ENCODE data around the gene NECAB2. TPM values are rescaled to one million over a fixed set of nuclear protein-coding genes. Genes with fewer than 3 reads are reported as not detected.

NECAB2 gene
- total and polyA plus RNA-seq, 2 experiments from 2014 or later: 1.2 TPM; not detected in 1

GRCh38 chr16:84032458-84033178 is 64.6 kb downstream of the NECAB2 start:
- no peaks in the 10 kb centered on the region for H4K20me1 ChIP-seq (ENCODE audit: insufficient read depth)
- in situ Hi-C loops (cut with MboI): no loop called here
- 72 to 77% methylated on average over 15 of the region's 15 CpGs for WGBS, 2 experiments (ENCODE audit: low coverage in 1 of 2, low lambda C conversion rate in 2 of 2, missing lambda C conversion rate in 2 of 2)
- H3K4me2 ChIP-seq (ENCODE audit: unreplicated experiment): no peak overlapping the region
- H3K27ac ChIP-seq: no peak overlapping the region
- DNase-seq: no peak
- no peaks in the 10 kb centered on the region for H3K9me3 ChIP-seq (ENCODE audit: low read depth)
- TF ChIP-seq EZH2phosphoT487 (IDR thresholded peaks at IDR 0.05; ENCODE audit: insufficient read depth, low read depth): no peak
- TF ChIP-seq EZH2 (IDR thresholded peaks at IDR 0.05; ENCODE audit: insufficient read depth, poor library complexity, severe bottlenecking): no peak
- no peaks in the 10 kb centered on the region for H3F3A ChIP-seq (ENCODE audit: insufficient read depth)
- H3K79me2 ChIP-seq (ENCODE audit: insufficient read depth): no peaks in the 10 kb centered on the region
- no peaks in the 10 kb centered on the region for H3K9me2 ChIP-seq (ENCODE audit: insufficient read depth)
- no peaks in the 10 kb centered on the region for H3K36me3 ChIP-seq (ENCODE audit: low read depth)
- H2AFZ ChIP-seq: no peak overlapping the region
- H3K4me3 ChIP-seq: no peak overlapping the region
- peaks cover 9% of the 10 kb centered on the region; the same call in 1 of the 2 replicates for H3K27me3 ChIP-seq (replicated peaks; ENCODE audit: insufficient read depth)
- no peak overlapping the region for H3K9ac ChIP-seq
- no peaks in the 10 kb centered on the region for H3K4me1 ChIP-seq (ENCODE audit: insufficient read depth)

DNA sequence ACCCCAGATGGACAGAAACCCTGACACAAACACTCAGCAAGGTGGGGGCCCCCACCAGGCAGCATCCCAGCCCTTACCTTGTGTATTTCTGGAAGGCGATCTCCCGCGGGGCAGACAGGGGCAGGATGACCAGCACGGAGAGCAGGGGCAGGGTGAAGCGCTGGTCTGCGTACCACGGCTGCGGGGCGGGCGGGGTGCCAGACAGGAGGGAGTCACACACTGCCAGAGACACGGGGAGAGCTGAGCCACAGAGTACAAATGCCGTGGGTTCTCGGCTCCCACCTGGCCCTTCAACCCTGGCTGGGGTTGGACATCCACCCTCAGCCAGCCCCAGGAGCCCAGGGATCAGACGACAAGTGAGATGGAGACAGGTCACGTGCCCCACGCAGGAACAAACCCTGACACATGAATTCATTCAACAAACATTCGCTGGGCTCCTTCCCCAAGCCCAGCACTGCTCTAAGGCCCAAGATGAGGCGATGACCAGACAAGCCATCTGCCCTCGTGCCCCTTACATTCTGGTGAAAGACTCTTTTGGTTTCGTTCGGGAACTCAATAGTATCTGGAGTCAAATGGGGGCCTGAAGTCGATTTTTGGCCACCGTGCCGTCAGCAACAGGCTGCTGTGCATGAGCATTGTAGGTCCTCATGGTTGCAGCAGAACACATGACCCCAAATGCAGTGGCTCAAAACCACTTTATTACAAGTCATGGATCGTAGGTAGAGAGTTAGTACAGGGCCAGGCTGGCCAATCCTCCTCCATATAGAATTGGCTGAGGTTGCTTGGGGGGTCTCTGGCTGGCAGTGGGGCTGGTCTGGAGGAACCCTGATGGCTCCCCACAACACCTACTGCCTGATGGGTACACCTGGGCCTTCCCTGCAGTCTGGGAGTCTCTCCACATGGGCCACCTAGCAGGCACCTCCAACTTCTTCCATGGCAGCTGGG is 65.5 kb downstream of the NECAB2 start:
- in situ Hi-C loops (cut with MboI): no loop called here
- H3F3A ChIP-seq (ENCODE audit: insufficient read depth): no peaks in the 10 kb centered on the region
- 74 to 75% methylated on average over 24 to 25 of the region's 25 CpGs for WGBS, 2 experiments (ENCODE audit: low coverage in 1 of 2, low lambda C conversion rate in 2 of 2, missing lambda C conversion rate in 2 of 2)
- TF ChIP-seq EZH2 (IDR thresholded peaks at IDR 0.05; ENCODE audit: insufficient read depth, poor library complexity, severe bottlenecking) (no peak), EZH2phosphoT487 (IDR thresholded peaks at IDR 0.05; ENCODE audit: insufficient read depth, low read depth) (no peak)
- H3K4me2 ChIP-seq (ENCODE audit: unreplicated experiment): no peak overlapping the region
- no peak overlapping the region for H3K27ac ChIP-seq
- no peak overlapping the region for H2AFZ ChIP-seq
- H4K20me1 ChIP-seq (ENCODE audit: insufficient read depth): no peaks in the 10 kb centered on the region
- H3K9me2 ChIP-seq (ENCODE audit: insufficient read depth): no peaks in the 10 kb centered on the region
- no peaks in the 10 kb centered on the region for H3K36me3 ChIP-seq (ENCODE audit: low read depth)
- peaks cover 10% of the 10 kb centered on the region; the same call in 1 of the 2 replicates for H3K27me3 ChIP-seq (replicated peaks; ENCODE audit: insufficient read depth)
- no peaks in the 10 kb centered on the region for H3K4me1 ChIP-seq (ENCODE audit: insufficient read depth)
- H3K9me3 ChIP-seq (ENCODE audit: low read depth): no peaks in the 10 kb centered on the region
- no peak overlapping the region for H3K9ac ChIP-seq
- H3K79me2 ChIP-seq (ENCODE audit: insufficient read depth): no peaks in the 10 kb centered on the region
- no peak for DNase-seq
- no peak overlapping the region for H3K4me3 ChIP-seq

- H3K4me2 ChIP-seq (ENCODE audit: unreplicated experiment): no peak overlapping the region
- no peaks in the 10 kb centered on the region for H3K9me2 ChIP-seq (ENCODE audit: insufficient read depth)
- H3K27me3 ChIP-seq (replicated peaks; ENCODE audit: insufficient read depth): peaks cover 19% of the 10 kb centered on the region; the same call in 1 of the 2 replicates
- WGBS, 2 experiments (ENCODE audit: low coverage in 1 of 2, low lambda C conversion rate in 2 of 2, missing lambda C conversion rate in 2 of 2): 75 to 86% methylated on average over 12 of the region's 12 CpGs
- no peaks in the 10 kb centered on the region for H3K36me3 ChIP-seq (ENCODE audit: low read depth)
- no peaks in the 10 kb centered on the region for H4K20me1 ChIP-seq (ENCODE audit: insufficient read depth)
- no peak overlapping the region for H3K4me3 ChIP-seq
- DNase-seq: no peak
- H3F3A ChIP-seq (ENCODE audit: insufficient read depth): no peaks in the 10 kb centered on the region
- no peak overlapping the region for H2AFZ ChIP-seq
- no peak overlapping the region for H3K27ac ChIP-seq
- H3K9me3 ChIP-seq (ENCODE audit: low read depth): no peaks in the 10 kb centered on the region
- H3K4me1 ChIP-seq (ENCODE audit: insufficient read depth): no peaks in the 10 kb centered on the region
- no peaks in the 10 kb centered on the region for H3K79me2 ChIP-seq (ENCODE audit: insufficient read depth)
- TF ChIP-seq EZH2phosphoT487 (IDR thresholded peaks at IDR 0.05; ENCODE audit: insufficient read depth, low read depth): no peak
- no peak for TF ChIP-seq EZH2 (IDR thresholded peaks at IDR 0.05; ENCODE audit: insufficient read depth, poor library complexity, severe bottlenecking)
- no peak overlapping the region for H3K9ac ChIP-seq
- in situ Hi-C loops (cut with MboI): no loop called here
These were observed 66.5 kb downstream of the NECAB2 start for GRCh38 chr16:84034516-84034915.

GRCh38 chr16:84036131-84036530 is 68.1 kb downstream of the NECAB2 start:
- no peak overlapping the region for H2AFZ ChIP-seq
- TF ChIP-seq EZH2phosphoT487 (IDR thresholded peaks at IDR 0.05; ENCODE audit: insufficient read depth, low read depth) (no peak), EZH2 (IDR thresholded peaks at IDR 0.05; ENCODE audit: insufficient read depth, poor library complexity, severe bottlenecking) (no peak)
- H3K4me2 ChIP-seq (ENCODE audit: unreplicated experiment): no peak overlapping the region
- H3K9ac ChIP-seq: no peak overlapping the region
- no peaks in the 10 kb centered on the region for H3K79me2 ChIP-seq (ENCODE audit: insufficient read depth)
- WGBS, 2 experiments (ENCODE audit: low coverage in 1 of 2, low lambda C conversion rate in 2 of 2, missing lambda C conversion rate in 2 of 2): 34 to 45% methylated on average over 3 of the region's 3 CpGs
- no peak overlapping the region for H3K27ac ChIP-seq
- in situ Hi-C loops (cut with MboI): no loop called here
- H3K9me3 ChIP-seq (ENCODE audit: low read depth): no peaks in the 10 kb centered on the region
- H3K4me1 ChIP-seq (ENCODE audit: insufficient read depth): no peaks in the 10 kb centered on the region
- H4K20me1 ChIP-seq (ENCODE audit: insufficient read depth): no peaks in the 10 kb centered on the region
- DNase-seq: no peak
- H3K9me2 ChIP-seq (ENCODE audit: insufficient read depth): no peaks in the 10 kb centered on the region
- H3F3A ChIP-seq (ENCODE audit: insufficient read depth): no peaks in the 10 kb centered on the region
- H3K27me3 ChIP-seq (replicated peaks; ENCODE audit: insufficient read depth): peaks cover 33% of the 10 kb centered on the region
- no peaks in the 10 kb centered on the region for H3K36me3 ChIP-seq (ENCODE audit: low read depth)
- H3K4me3 ChIP-seq: no peak overlapping the region

Data from GM23248 (cell line).